HG02763 (cell line): Measurements from ENCODE around the gene CDC37.

Experiments used
- ATAC-seq: cut with Tn5 transposase; IDR thresholded peaks from one replicate; pipeline ENCODE4 v1.9.1; 2021; ENCODE audit warnings: mild to moderate bottlenecking, moderate library complexity; ENCODE audit not compliant: unreplicated experiment

The CDC37 gene

GRCh38 chr19:10363789-10364281, 39.5 kb downstream of the CDC37 start:
- no peak for ATAC-seq

DNA sequence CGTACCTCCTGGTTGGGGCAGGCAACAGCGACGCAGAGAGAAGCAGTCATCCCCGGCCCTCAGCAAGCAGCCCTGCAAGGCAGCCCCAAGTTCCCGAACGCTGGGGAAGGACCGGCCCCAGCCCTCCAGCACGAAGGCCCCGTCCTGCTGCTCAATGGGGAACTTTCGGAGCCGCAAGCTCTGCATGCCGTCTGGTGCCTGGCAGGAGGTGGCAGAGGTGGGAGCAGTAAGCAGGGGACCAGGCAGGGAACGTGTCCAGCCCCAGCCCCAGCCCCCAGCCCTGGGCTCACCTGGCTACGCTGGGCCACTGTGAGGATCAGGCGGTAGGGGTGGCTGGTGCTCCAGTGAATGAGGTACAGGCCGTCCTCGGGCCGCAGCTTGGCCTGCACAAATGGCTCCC, 41.1 kb downstream of the CDC37 start:
- no peak for ATAC-seq

GRCh38 chr19:10361569-10362011, 41.8 kb downstream of the CDC37 start:
- ATAC-seq, result no peak

- no peak for ATAC-seq
Observed at GRCh38 chr19:10356431-10356830, 46.9 kb downstream of the CDC37 start.

GRCh38 chr19:10353793-10354391, 49.5 kb downstream of the CDC37 start:
- ATAC-seq, result no peak

- ATAC-seq, result no peak
Observed at GRCh38 chr19:10352764-10353671, 50.3 kb downstream of the CDC37 start.

DNA sequence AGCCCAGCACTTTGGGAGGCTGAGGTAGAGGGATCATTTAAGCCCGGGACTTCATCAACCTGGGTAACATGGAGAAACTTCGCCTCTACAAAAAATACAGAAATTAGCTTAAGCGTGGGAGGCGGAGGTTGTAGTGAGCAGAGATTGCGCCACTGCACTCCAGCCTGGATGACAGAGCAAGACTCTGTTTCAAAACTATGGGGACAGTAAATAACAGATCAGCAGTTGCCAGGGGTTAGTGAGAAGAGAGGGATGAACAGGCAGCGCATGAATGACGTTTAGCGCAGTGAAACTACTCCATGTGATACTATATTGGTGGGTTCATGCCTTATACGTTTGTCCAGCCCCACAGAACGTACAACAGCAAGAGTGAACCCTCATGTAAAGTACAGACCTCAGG, 56.8 kb downstream of the CDC37 start:
- no peak for ATAC-seq

DNA sequence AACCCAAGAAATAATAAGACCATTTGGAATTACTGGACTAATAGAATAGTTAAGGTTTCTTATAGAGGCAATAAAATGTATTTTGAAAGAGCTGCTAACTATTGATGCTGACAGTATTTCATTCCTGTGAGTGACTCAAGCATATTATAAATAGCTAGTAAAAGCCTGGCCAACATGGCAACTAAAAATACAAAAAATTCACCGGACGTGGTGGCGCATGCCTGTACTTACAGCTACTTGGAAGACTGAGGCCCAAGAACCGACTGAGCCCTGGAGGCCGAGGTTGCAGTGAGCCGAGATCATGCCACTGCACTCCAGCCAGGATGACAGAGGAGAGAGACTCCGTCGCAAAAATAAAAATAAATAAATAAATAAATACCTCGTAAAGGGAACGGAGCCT, 58.6 kb downstream of the CDC37 start:
- ATAC-seq, result no peak

DNA sequence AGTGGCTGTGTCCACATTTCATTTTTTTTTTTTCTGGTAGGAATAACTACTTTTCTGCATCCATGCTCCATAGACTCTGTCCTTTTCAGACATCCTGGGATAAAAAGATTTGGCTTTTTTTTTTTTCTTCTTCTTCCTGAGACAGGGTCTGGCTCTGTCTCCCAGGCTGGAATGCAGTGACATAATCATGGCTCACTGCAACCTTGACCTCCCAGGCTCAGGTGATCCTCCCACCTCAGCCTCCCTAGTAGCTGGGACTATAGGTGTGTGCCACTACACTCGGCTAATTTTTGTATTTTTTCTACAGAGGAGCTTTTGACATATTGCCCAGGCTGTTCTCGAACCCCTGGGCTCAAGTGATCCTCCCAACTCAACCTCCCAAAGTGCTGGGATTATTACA, 59.8 kb downstream of the CDC37 start:
- no peak for ATAC-seq
